DOHH2 (cell line): ENCODE data around the gene CMTR1.

ENCODE experiments used
- H3F3A ChIP-seq: fragments of 200-600 bp; sonication (generic), shearing (Covaris generic); 2 replicates; pipeline ENCODE4 v1.6.0; 2016; ENCODE audit warnings: antibody characterized with exemption, mild to moderate bottlenecking; ENCODE audit not compliant: control insufficient read depth, insufficient read depth
- H3K27ac ChIP-seq: fragments of 200-600 bp; sonication (generic); 2 replicates; pipeline ENCODE4 v1.5.1; 2014; ENCODE audit warnings: low read depth, mild to moderate bottlenecking, low read length, moderate library complexity
- H3K27me3 ChIP-seq: fragments of 200-600 bp; sonication (generic); 2 replicates; pipeline ENCODE4 v1.6.1; 2014; ENCODE audit warnings: mild to moderate bottlenecking, low read length, mixed read lengths; ENCODE audit not compliant: control insufficient read depth
- H3K36me3 ChIP-seq: fragments of 200-600 bp; sonication (generic); 2 replicates; pipeline ENCODE4 v1.6.1; 2014; ENCODE audit warnings: mild to moderate bottlenecking, low read length, moderate library complexity, mixed read lengths; ENCODE audit not compliant: control insufficient read depth
- H3K4me1 ChIP-seq: fragments of 200-600 bp; sonication (generic); 2 replicates; pipeline ENCODE4 v1.6.1; 2014; ENCODE audit warnings: mild to moderate bottlenecking, low read length, mixed read lengths; ENCODE audit not compliant: control insufficient read depth
- H3K4me2 ChIP-seq: fragments of 200-600 bp; sonication (generic); 2 replicates; pipeline ENCODE4 v1.6.0; 2014; ENCODE audit warnings: mild to moderate bottlenecking, low read length, moderate library complexity
- H3K4me3 ChIP-seq: fragments of 200-600 bp; sonication (generic); 2 replicates; pipeline ENCODE4 v1.5.1; 2014; ENCODE audit warnings: mild to moderate bottlenecking, low read length, mixed read lengths
- H3K79me2 ChIP-seq: fragments of 200-600 bp; sonication (generic); 2 replicates; pipeline ENCODE4 v1.6.1; 2014; ENCODE audit warnings: mild to moderate bottlenecking, low read length, mixed read lengths; ENCODE audit not compliant: control insufficient read depth
- H3K9me2 ChIP-seq: fragments of 200-600 bp; sonication (generic); replicated peaks from 2 replicates; pipeline ENCODE4 v1.6.1; 2014; ENCODE audit warnings: mild to moderate bottlenecking, low read length, mixed read lengths; ENCODE audit not compliant: control insufficient read depth
- H3K9me3 ChIP-seq: fragments of 200-600 bp; sonication (generic); 2 replicates; pipeline ENCODE4 v1.6.1; 2014; ENCODE audit warnings: antibody characterized with exemption, low read length, mixed read lengths; ENCODE audit not compliant: control insufficient read depth, insufficient read depth
- H4K20me1 ChIP-seq: fragments of 200-600 bp; sonication (generic); 2 replicates; pipeline ENCODE4 v1.6.0; 2014; ENCODE audit warnings: low read depth, mild to moderate bottlenecking, antibody characterized with exemption, low read length, moderate library complexity; ENCODE audit not compliant: control insufficient read depth, insufficient read depth
- CTCF ChIP-seq: fragments of 200-600 bp; sonication (generic); IDR thresholded peaks from one replicate; pipeline ENCODE4 v1.5.1; 2014; ENCODE audit warnings: antibody characterized with exemption, mild to moderate bottlenecking, low read depth, low read length; ENCODE audit not compliant: poor library complexity, severe bottlenecking
- EZH2phosphoT487 ChIP-seq: fragments of 200-600 bp; sonication (generic); IDR thresholded peaks from 2 replicates; pipeline ENCODE4 v1.6.1; 2017; ENCODE audit warnings: borderline replicate concordance, mild to moderate bottlenecking, antibody characterized with exemption, low read length, moderate library complexity, mixed read lengths

CMTR1 gene

GRCh38 chr6:37518116-37518515 lies 85.1 kb downstream of the CMTR1 start:
- H3K27ac ChIP-seq = no peak overlapping the region
- H3K9me2 ChIP-seq = no peaks in the 10 kb centered on the region
- no peak overlapping the region for H3K4me3 ChIP-seq
- H3K9me3 ChIP-seq = no peaks in the 10 kb centered on the region
- TF ChIP-seq EZH2phosphoT487 (no peak), CTCF (no peak)
- peaks cover 19% of the 10 kb centered on the region for H3K27me3 ChIP-seq
- H3K4me2 ChIP-seq = no peak overlapping the region
- H3K36me3 ChIP-seq = no peaks in the 10 kb centered on the region
- H3F3A ChIP-seq = no peaks in the 10 kb centered on the region
- H3K79me2 ChIP-seq = no peaks in the 10 kb centered on the region
- no peaks in the 10 kb centered on the region for H4K20me1 ChIP-seq
- no peaks in the 10 kb centered on the region for H3K4me1 ChIP-seq

- no peak overlapping the region for H3K4me2 ChIP-seq
- no peaks in the 10 kb centered on the region for H3K79me2 ChIP-seq
- no peaks in the 10 kb centered on the region for H3K9me3 ChIP-seq
- no peak overlapping the region for H3K4me3 ChIP-seq
- H3K27ac ChIP-seq = no peak overlapping the region
- peaks cover 23% of the 10 kb centered on the region for H3K27me3 ChIP-seq
- no peaks in the 10 kb centered on the region for H3K4me1 ChIP-seq
- no peaks in the 10 kb centered on the region for H4K20me1 ChIP-seq
- TF ChIP-seq CTCF (no peak), EZH2phosphoT487 (no peak)
- no peaks in the 10 kb centered on the region for H3K36me3 ChIP-seq
- no peaks in the 10 kb centered on the region for H3K9me2 ChIP-seq
- H3F3A ChIP-seq = no peaks in the 10 kb centered on the region
These were observed 86.4 kb downstream of the CMTR1 start for GRCh38 chr6:37519461-37519860.

GRCh38 chr6:37520926-37521325 lies 87.9 kb downstream of the CMTR1 start:
- peaks cover 36% of the 10 kb centered on the region for H3K27me3 ChIP-seq
- no peak overlapping the region for H3K4me2 ChIP-seq

More at GRCh38 chr6:37520926-37521325, 87.9 kb downstream of the CMTR1 start:
- no peaks in the 10 kb centered on the region for H3K79me2 ChIP-seq
- H3K9me3 ChIP-seq = no peaks in the 10 kb centered on the region
- H3K4me3 ChIP-seq = no peak overlapping the region
- H4K20me1 ChIP-seq = no peaks in the 10 kb centered on the region
- H3K4me1 ChIP-seq = no peaks in the 10 kb centered on the region
- no peaks in the 10 kb centered on the region for H3K9me2 ChIP-seq
- no peak for TF ChIP-seq CTCF
- TF ChIP-seq EZH2phosphoT487 = no peak
- no peaks in the 10 kb centered on the region for H3F3A ChIP-seq
- H3K27ac ChIP-seq = no peak overlapping the region
- no peaks in the 10 kb centered on the region for H3K36me3 ChIP-seq
